GM19099 (cell line): ENCODE results near the gene TIAL1.

Experiments used
- POLR2A ChIP-seq: IDR thresholded peaks from 3 replicates; pipeline ENCODE4 v1.6.1; 2011; ENCODE audit warnings: low read depth; ENCODE audit not compliant: insufficient read length; ENCODE audit errors: extremely low read depth

TIAL1 gene

GRCh38 chr10:119524720-119525070, 72.1 kb downstream of the TIAL1 start:
- no peak for TF ChIP-seq POLR2A

- no peak for TF ChIP-seq POLR2A
These were observed 72.7 kb downstream of the TIAL1 start for GRCh38 chr10:119523895-119524719.
